NCI-H146 (cell line): Measurements from ENCODE around the gene SESN3.
"Not testable (repeated sequence)": the region's sequence is repeated elsewhere in the genome, so short reads cannot be mapped to it uniquely, and the experiment has no call there.

Experiments used
- DNase-seq: peaks from one replicate; lab custom pipeline; 2025; lab: John Stamatoyannopoulos, UW

The SESN3 gene

DNA sequence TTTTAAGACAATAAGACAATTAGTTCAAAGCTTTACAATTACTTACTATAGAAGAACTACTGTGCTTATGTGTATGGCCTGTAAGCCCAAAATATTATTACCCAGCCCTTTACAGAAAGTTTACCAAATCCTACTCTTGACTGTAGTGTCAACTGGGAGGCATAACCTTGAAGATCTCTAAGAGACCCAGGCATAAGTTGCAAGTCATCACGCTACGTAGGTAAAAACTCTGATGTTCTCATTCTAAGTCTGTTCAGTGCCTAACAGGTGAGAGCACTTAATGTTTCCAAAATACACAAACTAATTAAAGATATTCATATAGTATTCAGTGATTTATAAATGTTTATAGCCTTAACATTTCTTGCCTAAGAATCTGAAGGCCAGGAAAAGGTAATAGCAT lies 12.9 kb downstream of the SESN3 start:
- no peak for DNase-seq

DNA sequence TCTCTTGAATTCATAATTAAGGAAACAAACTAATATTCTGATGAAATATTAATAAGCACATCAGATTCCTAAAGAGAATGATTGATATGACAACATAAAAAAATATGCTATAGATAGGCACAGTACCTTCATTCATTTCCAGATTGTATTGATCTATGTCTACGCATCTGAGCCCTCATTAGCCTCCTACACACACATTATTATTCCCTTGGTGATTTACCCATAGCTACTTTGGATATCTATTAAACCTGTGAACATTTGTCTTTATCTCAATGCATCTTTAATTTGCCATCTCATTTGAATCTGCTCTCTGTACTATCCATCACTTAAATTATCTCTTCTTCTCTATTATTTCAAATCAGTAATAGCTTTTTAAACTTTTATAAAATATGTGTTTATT lies 18.4 kb downstream of the SESN3 start:
- no peak for DNase-seq

DNA sequence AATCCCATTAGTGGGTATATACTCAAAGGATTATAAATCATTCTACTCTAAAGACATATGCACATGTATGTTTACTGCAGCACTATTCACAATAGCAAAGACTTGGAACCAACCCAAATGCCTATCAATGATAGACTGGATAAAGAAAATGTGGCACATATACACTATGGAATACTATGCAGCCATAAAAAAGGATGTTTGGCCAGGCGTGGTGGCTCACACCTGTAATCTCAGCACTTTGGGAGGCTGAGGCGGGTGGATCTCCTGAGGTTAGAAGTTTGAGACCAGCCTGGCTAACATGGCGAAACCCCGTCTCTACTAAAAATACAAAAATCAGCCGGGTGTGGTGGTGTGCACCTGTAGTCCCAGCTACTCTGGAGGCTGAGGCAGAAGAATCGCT lies 21.5 kb downstream of the SESN3 start:
- DNase-seq: not testable (repeated sequence)

DNA sequence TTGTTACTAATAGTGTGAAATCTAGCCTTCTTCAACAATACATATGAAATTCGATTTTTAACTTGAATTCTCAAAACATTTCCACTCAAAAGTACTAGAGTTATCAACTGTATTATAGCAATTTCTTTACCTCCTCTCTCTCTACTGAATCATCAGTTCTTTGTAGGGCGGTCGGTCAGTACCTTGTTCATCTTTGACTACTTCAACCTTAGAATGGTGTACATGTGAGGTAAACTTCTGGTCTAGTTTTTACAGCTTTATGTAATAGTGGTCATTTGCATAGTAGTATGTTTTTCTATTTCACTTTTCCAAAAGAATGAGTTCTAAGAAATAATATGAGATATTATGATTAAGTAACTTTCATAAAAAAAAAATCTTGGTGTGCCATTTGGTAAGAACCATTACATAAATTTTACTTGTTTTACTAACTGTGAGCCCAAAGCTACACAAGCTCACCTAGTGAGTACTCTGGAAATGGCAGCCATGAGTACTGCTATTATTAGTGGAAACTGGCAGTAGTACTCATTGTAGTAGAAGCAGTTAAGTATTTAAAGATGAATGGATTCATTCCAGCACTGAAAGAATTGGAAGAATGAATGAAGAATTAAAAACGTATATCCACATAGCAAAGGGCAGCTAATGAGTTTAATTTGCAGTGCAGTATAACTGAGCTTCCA lies 30.1 kb downstream of the SESN3 start:
- no peak for DNase-seq

DNA sequence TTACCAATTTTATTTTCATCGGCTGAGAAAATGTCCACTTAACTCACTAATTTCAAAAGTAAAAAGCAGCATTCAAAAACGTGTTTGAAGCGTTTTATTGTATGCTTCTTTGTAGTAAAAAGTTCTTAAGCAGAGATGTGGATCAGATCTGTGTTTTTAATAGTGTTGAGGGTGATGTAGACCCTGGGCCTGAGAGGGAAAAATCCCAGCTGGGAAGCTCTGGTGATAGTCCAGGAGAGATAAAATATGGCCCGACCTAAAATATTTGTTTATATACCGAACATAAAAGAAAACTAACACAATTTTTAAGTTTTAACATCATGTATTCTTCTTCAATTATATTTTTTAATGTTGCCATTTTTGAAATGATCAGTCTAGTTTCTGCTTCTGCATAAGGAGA lies 35.2 kb downstream of the SESN3 start:
- DNase-seq: no peak

DNA sequence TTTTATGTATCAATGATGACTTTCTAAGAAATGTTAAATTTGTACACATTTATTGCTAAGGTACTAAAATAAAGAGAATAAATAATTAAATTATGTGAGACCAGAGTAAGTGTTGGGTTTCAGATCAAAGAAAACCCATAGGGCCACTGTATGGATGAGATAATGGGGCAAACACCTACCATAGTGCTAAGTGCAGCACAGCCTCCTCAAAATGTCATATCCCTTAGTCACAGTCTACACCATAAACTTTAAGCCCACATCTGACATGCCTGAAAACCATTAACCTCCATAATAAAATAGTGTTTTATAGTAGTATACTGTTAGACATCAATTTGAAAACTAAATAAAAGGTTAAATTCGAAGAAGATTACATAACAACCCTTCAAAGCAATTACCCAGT lies 37.5 kb downstream of the SESN3 start:
- no peak for DNase-seq

DNA sequence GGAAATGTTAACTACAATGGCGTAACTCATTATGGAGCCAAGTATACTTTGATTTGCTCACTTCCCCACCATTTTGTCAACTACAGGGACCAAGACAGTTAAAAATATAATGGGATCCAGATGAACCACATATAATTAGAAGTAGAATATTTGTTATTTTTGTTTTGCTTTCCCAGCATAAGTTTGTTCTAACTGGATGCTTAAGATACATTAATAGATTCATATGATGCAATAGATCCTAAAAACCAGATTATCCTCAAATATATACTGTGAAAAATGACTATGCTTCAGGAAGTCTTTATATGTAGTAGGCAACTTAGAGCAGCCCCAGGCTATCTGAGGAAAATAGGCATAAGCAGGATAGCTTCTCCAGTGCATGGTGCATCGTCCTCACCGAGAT lies 38.3 kb downstream of the SESN3 start:
- no peak for DNase-seq

DNA sequence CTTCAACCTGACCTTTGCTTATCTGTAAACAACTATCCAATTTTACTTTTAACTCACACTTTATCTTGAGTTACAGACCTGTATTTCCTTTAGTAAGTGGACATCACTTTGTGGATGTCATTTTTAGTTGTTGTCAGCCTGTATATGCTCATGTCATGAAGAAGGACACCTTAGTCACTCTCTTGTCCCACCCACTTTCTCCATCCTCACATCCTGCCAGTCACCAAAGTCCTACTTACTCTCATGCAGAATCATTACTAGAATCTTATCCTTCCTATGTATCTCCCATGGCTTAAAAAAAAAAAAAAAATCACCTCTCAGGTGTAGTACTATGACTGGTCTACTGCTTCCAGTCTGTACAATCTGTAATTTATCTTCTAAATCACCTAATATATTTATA lies 43.3 kb downstream of the SESN3 start:
- DNase-seq: no peak

DNA sequence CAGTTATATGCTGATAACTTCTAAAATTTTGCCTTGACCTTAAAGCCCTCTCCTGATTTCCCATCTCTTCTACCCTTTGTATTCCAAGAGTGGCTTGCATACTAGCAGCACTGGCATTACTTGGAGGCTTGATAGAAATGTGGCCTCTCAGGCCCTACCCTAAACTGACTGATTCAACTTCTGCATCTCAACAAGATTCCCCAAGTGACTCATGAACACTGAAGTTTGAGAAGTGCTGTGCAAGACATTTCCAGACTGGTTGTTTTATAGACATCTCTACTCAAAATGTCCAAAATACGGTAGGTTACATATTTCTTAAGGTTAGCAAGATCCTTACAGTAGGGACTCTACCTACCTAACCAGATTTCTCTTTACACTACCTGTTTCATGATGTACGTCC lies 48.6 kb downstream of the SESN3 start:
- no peak for DNase-seq

DNA sequence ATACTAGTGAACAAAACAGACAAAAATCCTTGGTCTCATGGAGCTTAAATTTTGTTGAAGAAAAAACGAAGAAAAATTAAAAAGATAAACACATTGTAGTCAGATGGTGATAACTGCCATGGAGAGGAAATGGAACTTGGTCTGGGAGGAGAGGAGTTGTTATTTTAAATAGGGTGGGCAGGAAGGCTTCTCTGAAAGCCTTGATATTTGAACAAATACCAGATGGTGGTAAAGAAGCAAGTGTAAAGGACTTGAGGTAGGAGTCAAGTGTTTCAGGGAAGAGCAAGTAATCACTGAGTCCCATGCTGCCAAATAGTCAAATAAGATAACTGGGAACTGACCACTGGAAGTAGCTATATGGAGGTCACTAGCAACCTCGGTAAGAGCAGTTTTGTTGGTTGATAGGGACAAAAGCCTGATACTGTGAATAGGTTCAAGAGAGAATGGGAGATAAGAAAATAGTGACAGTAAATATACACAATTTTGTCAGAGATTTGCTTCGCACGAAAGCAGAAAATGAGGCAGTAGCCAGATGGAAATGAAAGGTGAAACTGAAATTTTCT lies 55.1 kb downstream of the SESN3 start:
- no peak for DNase-seq

DNA sequence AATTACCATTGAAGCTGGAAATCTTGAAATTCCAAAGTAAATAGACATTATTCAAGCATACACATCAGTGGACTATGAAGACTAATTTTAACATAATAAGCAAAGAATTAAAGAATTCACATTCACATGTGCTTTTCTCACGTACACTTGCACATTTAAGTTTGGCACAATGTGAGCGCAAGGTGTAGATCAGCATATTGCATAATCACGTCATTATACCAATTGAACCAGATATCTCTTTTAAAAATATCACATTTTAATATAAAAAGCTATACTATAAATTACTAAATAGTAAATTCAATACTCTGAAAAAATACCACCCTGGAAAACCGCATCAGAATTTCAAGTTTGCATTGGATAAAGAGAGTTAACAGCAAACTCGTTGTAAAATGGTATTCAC lies 60.7 kb downstream of the SESN3 start:
- no peak for DNase-seq

DNA sequence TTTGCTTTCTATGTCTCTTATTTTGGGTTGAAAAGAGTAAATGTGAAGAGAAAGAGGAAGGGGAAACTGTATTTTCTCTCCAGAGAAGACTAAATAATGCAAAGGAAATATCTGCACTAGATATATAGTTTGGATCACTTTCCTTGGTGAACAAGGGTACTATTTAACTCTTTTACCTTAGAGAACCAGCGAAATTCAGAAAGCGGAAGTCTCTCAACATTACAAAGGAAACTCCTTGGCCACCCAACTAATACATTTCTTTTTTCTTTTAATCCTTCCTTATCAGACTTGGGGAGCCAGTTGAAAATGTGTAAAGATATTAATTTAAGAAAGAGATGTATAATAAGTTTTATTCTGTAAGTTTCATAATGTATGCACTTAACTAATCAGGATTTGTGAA lies 64.2 kb downstream of the SESN3 start:
- no peak for DNase-seq

DNA sequence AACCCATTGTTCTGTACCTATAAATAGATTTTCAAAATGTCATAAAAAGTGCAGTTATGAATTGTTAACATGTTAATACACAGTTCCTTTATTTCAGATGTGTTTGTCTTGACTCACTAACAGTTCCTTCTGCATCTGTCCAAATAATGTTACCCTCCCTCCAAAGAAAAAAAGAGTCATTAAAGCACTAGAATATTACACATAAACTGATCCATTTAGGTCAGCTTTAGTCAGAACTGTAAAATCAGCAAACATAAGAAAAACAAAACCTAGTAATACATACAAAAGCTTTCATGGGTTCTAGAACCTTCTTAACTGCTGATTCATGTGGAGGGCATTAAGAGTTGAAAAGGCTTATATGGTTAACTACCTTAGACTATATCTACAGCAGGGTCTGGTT lies 65.4 kb downstream of the SESN3 start:
- DNase-seq: no peak

DNA sequence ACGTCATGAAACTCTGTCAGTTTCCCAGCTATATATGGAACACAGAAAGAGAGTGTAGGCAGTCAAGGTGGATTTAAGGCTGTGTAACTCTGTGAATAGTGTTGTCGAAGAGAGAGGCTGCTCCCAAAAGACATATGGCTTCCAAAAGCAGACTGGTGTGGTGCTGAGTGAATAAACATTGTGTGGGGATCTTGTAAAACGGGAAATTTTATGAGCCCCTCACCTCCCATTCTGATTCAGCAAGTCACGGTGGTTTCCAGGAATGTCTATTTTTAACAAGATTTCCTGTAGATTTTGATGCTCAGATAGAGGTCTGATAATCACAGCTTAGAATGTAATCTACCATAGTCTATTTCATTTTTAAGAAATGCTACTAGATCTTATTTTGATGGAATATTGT lies 67.9 kb downstream of the SESN3 start:
- DNase-seq: no peak

DNA sequence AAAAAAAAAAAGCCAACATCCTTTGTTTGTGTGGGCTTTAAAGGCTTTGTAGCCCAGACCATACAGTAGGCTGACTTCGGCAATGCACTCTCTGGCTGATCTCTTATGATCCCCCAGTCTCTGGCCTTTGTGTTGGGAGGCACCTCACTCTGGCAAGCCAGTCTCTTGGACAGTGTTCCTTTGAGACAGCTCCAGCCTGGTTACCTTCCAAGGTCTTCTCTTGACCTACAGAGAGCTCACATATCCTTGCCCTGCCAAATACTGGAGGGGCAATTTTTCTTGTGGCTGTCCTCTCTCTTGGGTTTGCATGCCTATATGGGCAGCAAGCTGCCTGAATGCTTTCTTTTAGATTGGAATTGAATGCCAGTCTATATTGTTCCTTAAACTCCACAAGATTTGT lies 69.8 kb downstream of the SESN3 start:
- DNase-seq: no peak

DNA sequence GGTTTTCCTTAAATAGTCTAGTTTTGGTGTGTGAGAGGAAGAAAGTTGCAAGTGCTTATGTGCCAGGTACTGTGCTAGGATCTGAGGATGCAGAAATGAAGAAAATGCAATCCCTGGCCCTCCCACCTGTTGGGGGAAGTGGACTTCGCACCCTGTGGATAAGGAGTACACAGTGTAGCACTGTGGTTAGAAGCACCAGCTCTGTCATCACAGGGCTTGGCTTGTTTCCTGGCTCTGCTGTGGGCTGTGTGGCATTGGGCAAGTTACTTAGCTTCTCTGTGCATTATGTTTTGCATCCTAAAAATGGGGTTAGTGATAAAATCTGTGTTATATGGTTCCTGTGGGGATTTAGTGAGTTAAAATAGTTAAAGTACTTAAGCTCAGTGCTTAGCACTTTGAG lies 73.2 kb downstream of the SESN3 start:
- DNase-seq: no peak

DNA sequence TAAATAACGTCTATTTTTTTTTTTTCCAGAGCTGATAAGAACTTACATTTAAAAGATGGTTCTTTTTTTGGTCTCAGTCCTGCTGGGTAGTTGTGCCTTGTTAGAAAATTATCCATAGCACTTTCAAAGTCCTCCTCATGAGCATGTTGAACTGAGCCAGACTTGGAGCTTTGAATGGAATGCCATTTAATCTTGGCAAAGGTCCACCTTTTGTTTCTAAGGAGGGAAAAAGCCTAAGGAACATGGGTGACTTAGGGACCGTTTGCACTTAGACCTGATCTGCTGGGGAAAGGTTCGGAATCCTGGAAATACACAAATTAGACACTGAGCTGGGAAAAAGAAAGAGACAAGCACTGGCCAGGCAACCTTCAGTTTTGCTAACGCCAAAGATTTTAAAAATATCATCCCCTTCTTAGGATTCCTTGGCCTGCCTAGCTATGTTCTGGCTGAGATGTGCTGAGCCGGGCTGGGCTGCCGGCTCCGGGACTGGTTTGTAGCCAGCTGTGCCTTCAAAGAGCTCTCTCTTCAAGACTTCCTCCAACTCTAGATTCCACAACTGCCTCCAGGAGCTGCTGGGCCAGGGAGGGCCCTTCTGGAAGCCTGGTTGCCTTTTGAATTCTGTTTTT lies 74.0 kb downstream of the SESN3 start:
- no peak for DNase-seq

DNA sequence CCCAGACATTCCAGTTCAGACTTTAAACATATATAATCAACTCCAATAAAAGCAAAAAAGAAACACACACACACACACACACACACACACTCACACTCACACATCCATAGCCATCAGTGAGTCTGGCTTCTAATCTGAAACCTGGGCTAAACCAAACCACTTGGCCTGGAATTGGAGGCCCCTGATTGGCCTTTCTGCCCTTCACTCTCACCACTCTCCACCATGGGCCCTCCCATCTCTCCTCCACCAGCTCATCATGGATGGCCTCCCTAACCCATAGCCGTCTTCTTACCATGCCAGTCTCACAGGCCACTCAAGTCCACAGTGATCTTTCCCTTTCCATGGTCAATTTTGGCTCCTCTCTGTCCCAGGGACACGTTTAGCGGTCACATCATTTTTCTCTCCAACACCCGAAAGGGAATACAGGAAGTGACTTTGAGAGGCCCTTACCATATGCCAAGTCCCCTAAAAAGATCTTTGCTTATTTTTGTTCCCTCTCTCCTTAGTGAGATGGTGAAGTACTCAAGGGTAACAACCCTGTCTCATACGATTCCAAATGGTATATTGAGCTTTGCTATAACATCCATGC lies 74.8 kb downstream of the SESN3 start:
- no peak for DNase-seq

DNA sequence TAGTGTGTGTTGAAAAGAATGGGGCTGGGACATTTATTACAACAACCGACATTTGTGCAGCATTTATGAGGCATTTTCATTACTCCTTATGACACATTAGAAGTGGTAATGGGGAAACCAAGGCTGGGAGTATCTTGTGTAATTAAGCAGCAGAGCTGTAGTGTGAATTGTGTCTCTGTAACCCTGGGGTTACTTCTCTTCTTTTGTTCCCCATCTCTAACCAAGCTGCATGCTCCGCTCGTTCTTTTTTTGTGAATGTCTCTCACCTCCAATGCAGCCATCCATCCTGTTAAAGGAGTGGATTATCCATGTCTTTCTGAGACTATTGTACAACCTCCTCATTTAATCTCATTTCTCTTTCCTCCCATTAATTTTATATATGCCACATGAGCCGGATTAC lies 75.6 kb downstream of the SESN3 start:
- DNase-seq: no peak

DNA sequence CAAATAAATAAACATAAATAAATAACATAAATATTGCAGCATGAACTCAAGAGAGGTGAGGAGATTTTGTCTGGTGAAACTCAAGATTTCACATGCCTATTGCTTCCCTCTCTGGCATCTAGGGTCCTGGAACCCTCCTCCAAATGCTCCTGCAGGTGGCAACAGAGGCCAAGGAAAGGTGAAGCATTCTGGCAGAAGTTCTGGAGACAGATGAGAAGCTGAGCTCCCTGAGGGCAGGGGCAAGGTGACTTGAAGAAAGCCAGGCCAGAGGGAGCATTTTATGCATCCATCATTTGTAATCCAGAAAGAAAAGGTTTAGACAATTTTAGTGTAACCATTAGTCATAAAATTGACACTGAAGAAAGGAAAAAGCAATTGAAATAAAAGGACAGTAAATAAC lies 76.5 kb downstream of the SESN3 start:
- DNase-seq: no peak

DNA sequence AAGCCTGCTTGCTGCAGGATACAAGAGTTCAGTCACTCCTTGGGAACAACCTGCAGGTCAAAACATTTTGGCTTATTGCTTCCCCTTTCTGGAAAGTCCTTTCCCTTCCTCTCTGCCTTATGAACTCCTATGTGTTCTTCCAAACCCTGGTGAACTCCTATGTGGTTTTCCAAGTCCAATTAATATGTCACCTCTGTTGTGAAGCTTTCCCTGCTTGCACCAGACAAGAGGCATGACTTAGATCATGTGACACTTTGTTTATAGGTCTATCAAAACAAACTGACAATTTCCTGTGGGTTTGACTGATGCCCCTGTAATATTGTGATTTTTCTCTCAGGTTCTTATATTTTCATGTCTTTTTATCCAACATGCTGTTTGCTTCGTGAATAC lies 77.2 kb downstream of the SESN3 start:
- no peak for DNase-seq

DNA sequence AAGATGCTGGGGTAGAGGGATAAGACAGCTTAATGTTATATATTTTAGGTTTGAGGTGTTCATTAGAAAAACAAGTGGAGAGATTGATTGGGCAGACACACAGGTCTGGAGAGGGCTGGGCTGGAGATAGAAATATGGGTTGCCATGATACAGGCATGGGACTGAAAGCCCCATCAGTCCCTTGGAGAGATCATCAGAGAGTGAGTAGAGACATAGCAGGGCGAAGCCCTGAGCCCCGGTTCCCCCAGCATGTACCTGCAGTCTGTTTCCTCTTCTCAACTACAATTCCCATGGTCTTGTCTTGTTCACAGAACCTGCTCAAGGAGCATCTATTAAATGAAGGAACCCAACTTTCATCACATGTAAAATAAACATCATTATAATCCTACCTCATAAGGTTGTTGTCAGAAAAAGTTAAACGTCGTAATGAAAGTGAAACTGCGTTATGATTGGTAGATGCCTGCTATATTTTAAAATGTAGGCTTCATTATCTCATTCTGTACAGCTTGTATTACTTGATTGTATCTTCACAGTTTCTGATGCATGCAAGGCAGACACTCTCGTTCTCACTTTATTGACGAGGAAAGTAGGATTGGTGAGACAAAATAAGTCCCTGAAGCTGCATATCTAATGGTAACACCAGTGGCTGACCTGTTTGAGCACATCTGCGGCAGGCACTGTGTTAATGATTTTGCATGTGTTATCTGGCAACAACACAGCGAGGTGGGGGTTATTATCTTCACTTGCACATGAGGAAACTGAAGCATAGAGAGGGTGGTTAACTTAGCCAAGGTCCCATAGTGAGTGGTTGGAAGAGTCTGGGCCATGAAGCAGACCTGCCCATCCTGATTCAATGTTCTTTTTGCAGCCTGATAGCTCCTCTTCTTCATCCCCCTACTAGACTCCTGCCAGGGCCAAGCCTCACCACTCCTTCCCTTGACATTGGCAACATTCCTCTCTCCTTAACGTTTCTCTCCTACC lies 77.8 kb downstream of the SESN3 start:
- no peak for DNase-seq
